ENCODE results near the gene RNF130.

GRCh38 chr5:180067986-180068385 is 3.6 kb downstream of the RNF130 start:
- TF ChIP-seq POLR2A (IDR thresholded peaks at IDR 0.05; ENCODE audit: low read length) (peak; percentile 42), GATA1 (IDR thresholded peaks at IDR 0.05; ENCODE audit: low read depth, low read length) (no peak)

Data from erythroblast (primary cell).